GM12878 (cell line): ENCODE results near the gene IFRD2. TPM values are rescaled to one million over a fixed set of nuclear protein-coding genes. Genes with fewer than 3 reads are reported as not detected.

Experiments used
- ATF7 ChIP-seq: fragments of 450-650 bp; IDR thresholded peaks from 2 replicates; pipeline ENCODE4 v1.6.1; 2016; ENCODE audit warnings: low read depth, mild to moderate bottlenecking
- CHD2 ChIP-seq: IDR thresholded peaks from 2 replicates; pipeline ENCODE4 v1.6.1; 2011; ENCODE audit warnings: low read depth, low read length, improper control_type of control experiment, borderline replicate concordance
- DPF2 ChIP-seq: fragments of 450-650 bp; IDR thresholded peaks from 2 replicates; pipeline ENCODE4 v1.6.1; 2017; ENCODE audit warnings: mild to moderate bottlenecking
- EGR1 ChIP-seq, 2 experiments: IDR thresholded peaks; 1 replicate in 1 of 2; 2 replicates in 1 of 2; pipeline ENCODE4 v1.6.1; 2011 to 2012; ENCODE audit warnings: low read depth in 2 of 2, low read length in 2 of 2, borderline replicate concordance in 1 of 2, mild to moderate bottlenecking in 1 of 2, moderate library complexity in 1 of 2
- GABPA ChIP-seq: IDR thresholded peaks from 2 replicates; pipeline ENCODE4 v1.6.1; 2014; ENCODE audit warnings: antibody characterized with exemption, low read depth, mild to moderate bottlenecking, inconsistent platforms
- HDAC6 ChIP-seq: fragments of 200-600 bp; sonication (generic); IDR thresholded peaks from one replicate; pipeline ENCODE4 v1.8.0; 2017; ENCODE audit warnings: antibody characterized with exemption; ENCODE audit not compliant: unreplicated experiment
- HDGF ChIP-seq: fragments of 450-650 bp; IDR thresholded peaks from 2 replicates; pipeline ENCODE4 v1.6.1; 2016; ENCODE audit warnings: antibody characterized with exemption
- IKZF2 ChIP-seq, 2 experiments: fragments of 450-650 bp; IDR thresholded peaks; 2 replicates each; pipeline ENCODE4 v1.6.1; 2017; ENCODE audit warnings: mild to moderate bottlenecking in 2 of 2, moderate library complexity in 2 of 2
- JUND ChIP-seq: IDR thresholded peaks from 2 replicates; pipeline ENCODE4 v1.6.1; 2012; ENCODE audit warnings: low read depth, mild to moderate bottlenecking, low read length, improper control_type of control experiment, moderate library complexity
- MTA3 ChIP-seq: IDR thresholded peaks from 2 replicates; pipeline ENCODE4 v1.6.1; 2012; ENCODE audit warnings: low read length, inconsistent platforms, borderline replicate concordance
- NKRF ChIP-seq: fragments of 450-650 bp; conservative IDR thresholded peaks from 2 replicates; pipeline ENCODE4 v1.6.1; 2017; ENCODE audit warnings: mild to moderate bottlenecking, moderate library complexity
- NR2F1 ChIP-seq: fragments of 450-650 bp; conservative IDR thresholded peaks from 2 replicates; pipeline ENCODE4 v1.6.1; 2017; ENCODE audit warnings: mild to moderate bottlenecking
- PAX8 ChIP-seq: fragments of 450-650 bp; IDR thresholded peaks from 2 replicates; pipeline ENCODE4 v1.6.1; 2017; ENCODE audit warnings: mild to moderate bottlenecking, moderate library complexity
- RFX5 ChIP-seq: IDR thresholded peaks from 2 replicates; pipeline ENCODE4 v1.6.1; 2011; ENCODE audit warnings: low read depth, low read length, improper control_type of control experiment
- RUNX3 ChIP-seq: IDR thresholded peaks from 2 replicates; pipeline ENCODE4 v1.6.1; 2012; ENCODE audit warnings: low read length, inconsistent platforms
- SUPT20H ChIP-seq: IDR thresholded peaks from 2 replicates; pipeline ENCODE4 v1.6.1; 2011; ENCODE audit warnings: low read depth, mild to moderate bottlenecking, low read length, moderate library complexity, borderline replicate concordance; ENCODE audit not compliant: control insufficient read depth
- USF2 ChIP-seq: IDR thresholded peaks from 2 replicates; pipeline ENCODE4 v1.6.1; 2011; ENCODE audit warnings: low read depth, low read length, improper control_type of control experiment, borderline replicate concordance
- YY1 ChIP-seq: IDR thresholded peaks from 2 replicates; pipeline ENCODE4 v1.6.1; 2011; ENCODE audit warnings: low read depth, mild to moderate bottlenecking, low read length
- ZBTB33 ChIP-seq: fragments of 450-650 bp; IDR thresholded peaks from 2 replicates; pipeline ENCODE4 v1.6.1; 2017; ENCODE audit warnings: mild to moderate bottlenecking
- polyA plus RNA-seq, 11 experiments: library from polyadenylated mRNA; depleted of rRNA in 4 of 11; unstranded in 6 of 11; stranded (reverse) in 5 of 11; fragments of >200 nt; fragmentation: Nextera tagmentation in 4 of 11; fragmentation: Illumina TruSeq in 1 of 11; extraction: Ambion mirVana in 4 of 11; extraction: Trizol in 1 of 11; gene quantifications; 1 replicate in 1 of 11; 2 replicates in 10 of 11; pipeline versions ENCODE4 v1.2.1 to v1.2.3, GENCODE V29; 2011 to 2016; ENCODE audit warnings: inconsistent platforms in 2 of 11, missing spikeins in 2 of 11, low read depth in 1 of 11
- total RNA-seq, 4 experiments: library from RNA; depleted of rRNA in 3 of 4; stranded (reverse); fragments of >200 nt in 3 of 4; fragmentation: Illumina TruSeq in 1 of 4; extraction: Trizol in 1 of 4; gene quantifications; 2 replicates each; pipeline versions ENCODE4 v1.2.1 to v1.2.3, GENCODE V29; 2013 to 2021
- TF ChIP-seq, protein P1 (sequence below): fragments of 450-650 bp; IDR thresholded peaks from 2 replicates; pipeline ENCODE4 v1.6.1; 2018; ENCODE audit warnings: mild to moderate bottlenecking, low read depth, moderate library complexity; ENCODE audit not compliant: partially characterized antibody

IFRD2 gene
- total and polyA plus RNA-seq, 10 of the 15 experiments (the other 5 are each of a cell fraction or from before 2014, with no cell fraction given), result 19.1 to 153 (median 80.3) TPM

- no peak for TF ChIP-seq HDAC6
- TF ChIP-seq USF2, result no peak
- no peak for TF ChIP-seq MTA3
- TF ChIP-seq SUPT20H, result no peak
- no peak for TF ChIP-seq RFX5
- no peak for TF ChIP-seq ATF7
- TF ChIP-seq ZBTB33, result no peak
- TF ChIP-seq JUND, result no peak
- peak; percentile 7; the same call in 1 of the 2 replicates for TF ChIP-seq HDGF
- TF ChIP-seq NKRF, result no peak
- peak; percentile 76 for TF ChIP-seq YY1
- no peak for TF ChIP-seq EGR1 (IDR thresholded peaks at IDR 0.05; ENCODE audit: borderline replicate concordance in 1 of 2, low read depth in 2 of 2, low read length in 2 of 2)
- TF ChIP-seq NR2F1, result no peak
- TF ChIP-seq, protein P1, sequence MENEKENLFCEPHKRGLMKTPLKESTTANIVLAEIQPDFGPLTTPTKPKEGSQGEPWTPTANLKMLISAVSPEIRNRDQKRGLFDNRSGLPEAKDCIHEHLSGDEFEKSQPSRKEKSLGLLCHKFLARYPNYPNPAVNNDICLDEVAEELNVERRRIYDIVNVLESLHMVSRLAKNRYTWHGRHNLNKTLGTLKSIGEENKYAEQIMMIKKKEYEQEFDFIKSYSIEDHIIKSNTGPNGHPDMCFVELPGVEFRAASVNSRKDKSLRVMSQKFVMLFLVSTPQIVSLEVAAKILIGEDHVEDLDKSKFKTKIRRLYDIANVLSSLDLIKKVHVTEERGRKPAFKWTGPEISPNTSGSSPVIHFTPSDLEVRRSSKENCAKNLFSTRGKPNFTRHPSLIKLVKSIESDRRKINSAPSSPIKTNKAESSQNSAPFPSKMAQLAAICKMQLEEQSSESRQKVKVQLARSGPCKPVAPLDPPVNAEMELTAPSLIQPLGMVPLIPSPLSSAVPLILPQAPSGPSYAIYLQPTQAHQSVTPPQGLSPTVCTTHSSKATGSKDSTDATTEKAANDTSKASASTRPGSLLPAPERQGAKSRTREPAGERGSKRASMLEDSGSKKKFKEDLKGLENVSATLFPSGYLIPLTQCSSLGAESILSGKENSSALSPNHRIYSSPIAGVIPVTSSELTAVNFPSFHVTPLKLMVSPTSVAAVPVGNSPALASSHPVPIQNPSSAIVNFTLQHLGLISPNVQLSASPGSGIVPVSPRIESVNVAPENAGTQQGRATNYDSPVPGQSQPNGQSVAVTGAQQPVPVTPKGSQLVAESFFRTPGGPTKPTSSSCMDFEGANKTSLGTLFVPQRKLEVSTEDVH, result no peak
- TF ChIP-seq PAX8, result no peak
- TF ChIP-seq CHD2, result no peak
- no peak for TF ChIP-seq GABPA
- no peak; the same call in none of the 2 replicates for TF ChIP-seq DPF2
- TF ChIP-seq RUNX3, result no peak; the same call in 1 of the 2 replicates
- TF ChIP-seq IKZF2 (IDR thresholded peaks at IDR 0.05), result peak; percentile 14 to 27; a peak in 2 of 4 replicates
Measured at GRCh38 chr3:50242851-50243542, 49.2 kb downstream of the IFRD2 start (continued).
